IPS-20b (cell line): ENCODE measurements around the gene CNTN3.

Experiments used
- H3K27ac ChIP-seq: one replicate; pipeline ENCODE4 v1.5.1; 2013; ENCODE audit warnings: low read length
- H3K27me3 ChIP-seq: 2 replicates; pipeline ENCODE4 v1.6.1; 2013; ENCODE audit warnings: mild to moderate bottlenecking, low read length, inconsistent platforms; ENCODE audit not compliant: insufficient read depth
- H3K36me3 ChIP-seq: 2 replicates; pipeline ENCODE4 v1.6.1; 2013; ENCODE audit warnings: low read depth, mild to moderate bottlenecking, inconsistent platforms, low read length, moderate library complexity; ENCODE audit not compliant: insufficient read depth
- H3K4me1 ChIP-seq: 2 replicates; pipeline ENCODE4 v1.6.1; 2013; ENCODE audit warnings: mild to moderate bottlenecking, control low read depth, inconsistent platforms, low read length, moderate library complexity; ENCODE audit not compliant: insufficient read depth
- H3K4me3 ChIP-seq: 2 replicates; pipeline ENCODE4 v1.5.1; 2013; ENCODE audit warnings: mild to moderate bottlenecking, low read length, inconsistent platforms
- H3K9ac ChIP-seq: 2 replicates; pipeline ENCODE4 v1.6.1; 2013; ENCODE audit warnings: low read depth, mild to moderate bottlenecking, inconsistent platforms, low read length, moderate library complexity
- H3K9me3 ChIP-seq: 2 replicates; pipeline ENCODE4 v1.6.1; 2013; ENCODE audit warnings: mild to moderate bottlenecking, low read depth, low read length, inconsistent platforms; ENCODE audit not compliant: insufficient read depth

CNTN3 gene

DNA sequence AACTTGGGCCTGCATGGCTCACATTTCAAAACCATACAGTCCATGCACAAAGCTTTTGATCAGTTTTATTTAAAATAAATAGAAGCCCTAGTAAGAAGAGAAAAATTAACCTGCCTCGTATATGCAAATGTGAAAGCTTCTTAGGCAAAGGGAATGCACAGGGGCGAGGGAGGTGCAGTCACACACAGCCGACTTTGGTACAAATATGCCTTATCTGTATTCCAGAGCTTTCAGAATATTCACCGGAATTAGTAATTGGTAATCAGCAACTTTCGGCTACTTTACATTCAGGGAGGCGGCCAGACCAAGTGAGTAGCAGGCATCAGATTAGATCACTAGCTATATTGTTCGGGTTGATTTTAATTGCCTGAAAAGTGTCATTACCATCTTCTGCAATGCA lies 7.5 kb downstream of the CNTN3 start:
- Histone ChIP-seq H3K27ac (no peak overlapping the region), H3K27me3 (peaks cover 20% of the 10 kb centered on the region), H3K36me3 (no peaks in the 10 kb centered on the region), H3K9me3 (no peaks in the 10 kb centered on the region), H3K4me1 (no peaks in the 10 kb centered on the region), H3K4me3 (no peak overlapping the region), H3K9ac (no peak overlapping the region)

DNA sequence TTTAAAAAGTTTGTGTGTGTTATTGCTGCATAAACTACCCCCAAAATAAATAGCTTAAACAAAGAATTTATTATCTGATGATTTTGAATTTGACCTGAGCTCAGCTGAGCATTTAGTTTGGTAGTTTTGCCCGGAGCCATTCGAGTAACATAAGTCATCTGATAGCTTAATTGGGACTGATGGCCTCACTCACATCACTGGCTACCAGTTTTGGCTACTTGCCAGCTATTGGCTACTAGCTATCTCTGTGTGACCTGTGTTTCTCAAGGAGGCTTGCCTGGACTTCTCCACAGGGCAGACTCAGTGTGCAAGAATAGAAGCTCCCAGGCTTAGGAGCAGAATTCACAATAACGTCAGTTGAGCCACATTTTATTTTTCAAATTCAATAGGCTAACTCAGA lies 9.0 kb downstream of the CNTN3 start:
- Histone ChIP-seq H3K4me3 (no peak overlapping the region), H3K9me3 (no peaks in the 10 kb centered on the region), H3K36me3 (no peaks in the 10 kb centered on the region), H3K9ac (no peak overlapping the region), H3K27ac (no peak overlapping the region), H3K4me1 (no peaks in the 10 kb centered on the region), H3K27me3 (0 out of 2 replicates have a peak, but pooled peaks cover 4% of the 10 kb centered on the region)

DNA sequence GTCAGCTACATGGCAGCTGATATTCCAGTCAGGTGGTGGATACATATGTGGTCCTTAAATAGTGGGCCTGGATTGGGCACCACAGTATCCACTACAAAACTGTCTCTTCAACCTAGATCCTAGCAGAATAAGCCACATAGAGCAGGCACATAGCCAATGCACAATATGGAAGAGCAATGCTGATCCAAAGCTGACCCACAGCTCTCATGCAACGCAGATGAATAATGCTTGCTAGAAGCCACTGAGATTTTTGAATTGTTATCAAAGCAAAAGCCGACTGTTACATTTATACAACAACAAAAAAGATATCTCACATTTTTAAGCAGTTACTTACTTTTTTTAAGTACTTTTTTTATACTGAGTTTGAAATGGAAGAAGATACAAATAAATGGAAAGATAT lies 11.2 kb downstream of the CNTN3 start:
- no peaks in the 10 kb centered on the region for H3K36me3 ChIP-seq
- H3K4me3 ChIP-seq, result no peak overlapping the region
- H3K9ac ChIP-seq, result no peak overlapping the region
- no peaks in the 10 kb centered on the region for H3K27me3 ChIP-seq
- no peaks in the 10 kb centered on the region for H3K9me3 ChIP-seq
- H3K27ac ChIP-seq, result no peak overlapping the region
- H3K4me1 ChIP-seq, result no peaks in the 10 kb centered on the region

DNA sequence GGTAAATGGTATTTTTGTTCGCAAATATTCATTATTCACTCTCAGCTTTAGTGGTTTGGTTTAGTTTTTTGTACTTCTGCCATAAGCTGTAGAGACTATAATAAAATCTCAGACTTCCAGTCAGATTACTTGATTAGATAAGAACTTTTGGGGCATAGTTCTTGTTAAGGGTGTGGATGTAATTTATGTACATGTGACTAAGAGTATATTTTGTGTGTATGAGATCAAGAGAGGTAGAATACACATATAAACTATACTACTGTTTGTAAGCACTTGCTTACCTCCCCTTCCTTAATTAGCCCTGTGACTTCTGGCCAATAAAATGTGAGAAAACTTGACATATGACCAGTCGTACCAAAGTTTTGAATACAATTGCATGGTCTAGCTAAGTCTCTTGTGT lies 12.0 kb downstream of the CNTN3 start:
- Histone ChIP-seq H3K4me1 (no peaks in the 10 kb centered on the region), H3K9me3 (no peaks in the 10 kb centered on the region), H3K27me3 (no peaks in the 10 kb centered on the region), H3K4me3 (no peak overlapping the region), H3K9ac (no peak overlapping the region), H3K27ac (no peak overlapping the region), H3K36me3 (no peaks in the 10 kb centered on the region)

DNA sequence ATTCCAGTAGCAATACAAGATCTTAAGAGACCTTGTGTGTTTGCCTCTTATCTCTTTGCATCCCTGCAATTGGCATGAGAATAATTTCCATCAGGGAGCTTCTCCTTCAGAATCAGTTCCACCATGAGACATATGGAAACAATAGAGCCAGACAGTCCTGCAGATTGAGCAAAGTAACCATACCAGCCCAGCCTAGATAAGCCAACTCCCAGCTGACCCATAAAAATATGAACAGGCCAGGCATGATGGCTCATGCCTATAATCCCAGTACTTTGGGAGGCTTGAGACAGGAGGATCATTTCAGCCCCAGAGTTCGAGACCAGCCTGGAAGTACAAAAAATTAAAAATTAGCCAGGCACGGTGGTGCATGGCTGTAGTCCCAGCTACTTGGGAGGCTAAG lies 12.7 kb downstream of the CNTN3 start:
- H3K27me3 ChIP-seq, result no peaks in the 10 kb centered on the region
- H3K4me1 ChIP-seq, result no peaks in the 10 kb centered on the region
- no peak overlapping the region for H3K9ac ChIP-seq
- H3K4me3 ChIP-seq, result no peak overlapping the region
- no peaks in the 10 kb centered on the region for H3K9me3 ChIP-seq
- no peaks in the 10 kb centered on the region for H3K36me3 ChIP-seq
- no peak overlapping the region for H3K27ac ChIP-seq

DNA sequence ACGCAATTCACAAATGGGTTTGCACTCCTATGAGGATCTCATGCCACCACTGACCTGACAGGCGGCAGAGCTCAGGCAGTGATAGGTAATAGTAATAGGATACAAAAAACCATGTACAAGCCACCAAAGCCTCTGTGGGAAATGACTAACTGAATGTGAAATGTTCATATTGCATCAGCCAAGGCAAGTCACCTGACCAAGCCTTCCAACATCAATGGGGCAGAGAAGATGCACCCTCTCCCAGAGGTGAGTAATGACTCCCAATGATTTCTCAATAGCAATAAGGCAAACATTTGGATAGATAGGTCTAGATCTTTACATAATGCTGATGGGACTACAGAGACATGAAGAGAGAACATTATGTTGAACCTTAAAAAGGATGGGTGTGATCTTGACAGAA lies 14.9 kb downstream of the CNTN3 start:
- no peaks in the 10 kb centered on the region for H3K36me3 ChIP-seq
- no peaks in the 10 kb centered on the region for H3K27me3 ChIP-seq
- H3K27ac ChIP-seq, result no peak overlapping the region
- no peaks in the 10 kb centered on the region for H3K4me1 ChIP-seq
- H3K9me3 ChIP-seq, result no peaks in the 10 kb centered on the region
- no peak overlapping the region for H3K9ac ChIP-seq
- no peak overlapping the region for H3K4me3 ChIP-seq

DNA sequence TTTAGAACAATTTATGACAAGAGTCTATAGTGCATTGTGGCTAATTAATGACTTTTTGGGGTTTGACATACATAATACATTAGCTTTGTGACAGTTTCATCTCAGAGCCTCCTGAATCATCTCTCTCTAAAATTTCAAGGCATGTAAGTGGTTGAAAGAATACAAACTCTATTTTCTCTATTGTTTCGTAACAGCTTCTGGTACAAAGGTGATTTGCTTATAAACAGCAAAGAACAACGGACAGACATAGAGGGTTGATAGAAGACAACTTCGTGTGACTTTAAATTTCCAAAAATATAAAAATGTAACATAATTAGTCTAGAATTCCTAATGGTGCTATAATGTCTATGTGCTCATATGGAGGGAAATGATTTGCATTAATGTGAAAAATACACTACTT lies 21.3 kb downstream of the CNTN3 start:
- H3K9me3 ChIP-seq, result no peaks in the 10 kb centered on the region
- H3K36me3 ChIP-seq, result no peaks in the 10 kb centered on the region
- H3K27me3 ChIP-seq, result no peaks in the 10 kb centered on the region
- H3K9ac ChIP-seq, result no peak overlapping the region
- H3K27ac ChIP-seq, result no peak overlapping the region
- no peak overlapping the region for H3K4me3 ChIP-seq
- no peaks in the 10 kb centered on the region for H3K4me1 ChIP-seq

DNA sequence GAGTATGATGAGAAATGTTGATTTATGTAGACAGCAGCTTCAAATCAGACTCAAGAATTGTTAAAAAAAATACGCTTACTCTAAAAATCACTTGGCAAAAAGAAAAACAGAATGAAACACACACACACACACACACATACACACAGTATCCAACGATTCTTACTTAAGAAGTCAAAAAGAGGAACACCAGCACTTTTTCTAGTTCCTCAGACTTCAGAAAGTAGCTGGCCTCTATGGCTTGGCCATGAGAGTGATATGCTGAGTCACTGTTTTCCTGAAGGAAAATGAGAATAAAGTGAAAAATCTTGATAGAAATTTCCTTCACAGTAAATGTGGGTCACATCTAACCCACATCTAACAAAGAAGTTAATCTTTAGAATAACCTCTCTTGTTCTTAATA lies 22.1 kb downstream of the CNTN3 start:
- no peaks in the 10 kb centered on the region for H3K36me3 ChIP-seq
- no peaks in the 10 kb centered on the region for H3K27me3 ChIP-seq
- H3K27ac ChIP-seq, result no peak overlapping the region
- H3K4me1 ChIP-seq, result no peaks in the 10 kb centered on the region
- no peak overlapping the region for H3K4me3 ChIP-seq
- no peaks in the 10 kb centered on the region for H3K9me3 ChIP-seq
- H3K9ac ChIP-seq, result no peak overlapping the region

DNA sequence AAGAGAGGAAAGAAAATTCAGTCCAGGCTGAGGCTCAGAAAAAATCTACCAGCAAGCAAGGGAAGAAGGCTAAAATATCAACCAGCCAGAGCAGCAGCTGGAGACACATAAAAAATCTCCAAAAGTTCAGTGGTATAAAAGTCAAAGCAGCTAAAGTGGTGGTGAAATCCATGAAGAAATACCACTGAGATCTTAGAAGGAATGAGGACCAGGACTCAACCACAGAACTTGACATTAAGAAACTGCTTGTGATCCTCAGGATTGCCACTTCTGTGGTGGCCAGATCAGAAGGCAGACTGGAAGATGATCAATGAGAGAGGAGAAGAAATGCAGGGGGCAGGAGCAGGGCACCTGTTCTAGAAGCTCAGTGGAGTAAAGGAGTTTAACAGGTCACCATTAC lies 22.5 kb downstream of the CNTN3 start:
- no peak overlapping the region for H3K9ac ChIP-seq
- H3K4me3 ChIP-seq, result no peak overlapping the region
- H3K27ac ChIP-seq, result no peak overlapping the region
- no peaks in the 10 kb centered on the region for H3K9me3 ChIP-seq
- H3K27me3 ChIP-seq, result no peaks in the 10 kb centered on the region
- H3K4me1 ChIP-seq, result no peaks in the 10 kb centered on the region
- no peaks in the 10 kb centered on the region for H3K36me3 ChIP-seq

DNA sequence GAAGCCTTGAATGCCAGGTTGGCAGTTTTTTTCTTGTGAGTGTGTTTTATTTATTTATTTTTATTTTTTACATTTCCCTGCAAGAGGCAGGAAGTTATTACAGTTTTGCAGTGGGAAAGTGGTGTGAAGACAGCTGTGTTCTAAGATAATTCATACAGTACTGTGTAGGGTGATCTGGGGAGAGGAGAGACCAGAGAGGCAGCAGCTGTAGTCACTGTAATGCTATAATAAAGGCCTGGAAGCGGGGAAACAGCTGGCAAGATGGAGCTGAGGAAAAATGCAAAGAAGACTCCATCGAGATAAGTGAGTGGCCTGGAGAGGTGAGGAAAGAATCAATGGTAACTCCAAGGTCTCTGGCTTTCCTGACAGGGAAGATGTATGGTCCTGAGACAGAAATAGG lies 23.1 kb downstream of the CNTN3 start:
- H3K9me3 ChIP-seq, result no peaks in the 10 kb centered on the region
- no peak overlapping the region for H3K4me3 ChIP-seq
- no peaks in the 10 kb centered on the region for H3K4me1 ChIP-seq
- no peak overlapping the region for H3K27ac ChIP-seq
- no peaks in the 10 kb centered on the region for H3K36me3 ChIP-seq
- H3K27me3 ChIP-seq, result no peaks in the 10 kb centered on the region
- H3K9ac ChIP-seq, result no peak overlapping the region

DNA sequence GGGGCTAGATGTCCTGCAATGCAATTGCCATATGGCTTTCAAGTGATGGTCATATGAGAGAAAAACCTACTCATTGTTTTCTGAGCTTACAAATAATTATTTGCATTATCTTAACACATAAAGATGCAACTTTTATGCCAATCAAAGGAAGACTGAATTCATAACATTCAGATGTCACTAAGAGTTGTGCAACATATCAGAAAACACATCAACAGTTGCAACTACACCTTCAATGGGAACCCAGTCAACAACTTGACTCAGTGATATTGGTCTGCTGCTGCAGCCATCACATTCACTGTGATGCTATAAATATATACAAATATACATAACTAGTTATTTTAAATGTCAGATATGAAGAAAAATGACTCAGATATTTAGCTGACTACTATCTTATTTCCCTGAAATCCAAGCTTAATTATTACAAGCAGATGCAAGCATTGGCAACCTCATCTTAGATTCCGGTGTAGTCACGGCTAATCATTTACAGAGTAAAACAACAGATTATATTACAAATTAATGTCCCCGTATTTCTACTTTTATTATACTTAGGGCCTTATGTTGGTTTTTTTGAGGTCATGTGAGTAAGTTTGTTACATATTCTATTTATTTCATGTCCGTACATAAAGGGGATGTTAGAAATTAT lies 23.7 kb downstream of the CNTN3 start:
- Histone ChIP-seq H3K4me3 (no peak overlapping the region), H3K27me3 (no peaks in the 10 kb centered on the region), H3K27ac (no peak overlapping the region), H3K9ac (no peak overlapping the region), H3K9me3 (no peaks in the 10 kb centered on the region), H3K4me1 (no peaks in the 10 kb centered on the region), H3K36me3 (no peaks in the 10 kb centered on the region)

DNA sequence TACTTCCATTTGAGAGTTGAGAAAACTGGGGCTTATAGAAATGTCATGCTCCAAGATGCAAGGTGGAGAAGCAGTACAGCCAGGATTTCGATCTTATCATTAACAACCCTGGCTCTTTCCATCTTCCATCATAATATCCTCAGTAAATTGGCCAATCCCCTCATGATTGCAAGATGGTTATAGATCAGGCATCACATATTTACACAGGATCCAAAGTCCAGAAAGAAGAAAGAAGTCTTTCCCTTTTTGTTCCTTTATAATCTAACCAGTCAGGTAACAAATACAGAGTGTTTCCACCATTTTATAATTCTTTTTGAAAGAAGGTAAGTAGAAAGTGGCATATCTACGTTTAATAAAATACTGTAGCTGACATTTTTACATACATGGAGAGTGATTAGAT lies 29.7 kb downstream of the CNTN3 start:
- H3K27ac ChIP-seq, result no peak overlapping the region
- no peaks in the 10 kb centered on the region for H3K27me3 ChIP-seq
- H3K9me3 ChIP-seq, result no peaks in the 10 kb centered on the region
- H3K36me3 ChIP-seq, result no peaks in the 10 kb centered on the region
- H3K9ac ChIP-seq, result no peak overlapping the region
- H3K4me1 ChIP-seq, result no peaks in the 10 kb centered on the region
- no peak overlapping the region for H3K4me3 ChIP-seq

DNA sequence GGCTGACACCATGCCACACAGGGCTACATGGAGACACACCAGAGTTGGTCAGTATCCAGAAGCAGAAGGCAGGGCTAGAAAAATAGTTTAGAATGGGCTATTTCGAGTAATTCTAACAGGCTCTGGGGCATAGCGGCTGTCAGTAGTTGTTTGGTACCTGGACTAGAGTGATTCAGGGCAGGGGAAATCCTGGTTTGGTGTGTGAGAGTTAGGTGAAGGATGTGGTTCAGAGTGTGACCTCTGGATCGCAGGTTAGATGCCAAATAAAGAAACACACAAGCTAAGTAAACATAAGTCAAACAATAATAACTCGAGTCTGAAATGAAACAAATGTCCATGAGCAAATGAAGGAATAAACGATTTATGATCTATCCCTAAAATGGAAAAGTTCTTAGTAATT lies 31.5 kb downstream of the CNTN3 start:
- no peak overlapping the region for H3K9ac ChIP-seq
- H3K4me1 ChIP-seq, result no peaks in the 10 kb centered on the region
- no peaks in the 10 kb centered on the region for H3K27me3 ChIP-seq
- H3K27ac ChIP-seq, result no peak overlapping the region
- H3K9me3 ChIP-seq, result no peaks in the 10 kb centered on the region
- H3K4me3 ChIP-seq, result no peak overlapping the region
- no peaks in the 10 kb centered on the region for H3K36me3 ChIP-seq
